ENCODE results near the gene AKR1E2. TPM values are rescaled to one million over a fixed set of nuclear protein-coding genes. Genes with fewer than 3 reads are reported as not detected.

The AKR1E2 gene
- polyA plus RNA-seq, 3 donors, result 0.45 to 0.74 (median 0.67) TPM

DNA sequence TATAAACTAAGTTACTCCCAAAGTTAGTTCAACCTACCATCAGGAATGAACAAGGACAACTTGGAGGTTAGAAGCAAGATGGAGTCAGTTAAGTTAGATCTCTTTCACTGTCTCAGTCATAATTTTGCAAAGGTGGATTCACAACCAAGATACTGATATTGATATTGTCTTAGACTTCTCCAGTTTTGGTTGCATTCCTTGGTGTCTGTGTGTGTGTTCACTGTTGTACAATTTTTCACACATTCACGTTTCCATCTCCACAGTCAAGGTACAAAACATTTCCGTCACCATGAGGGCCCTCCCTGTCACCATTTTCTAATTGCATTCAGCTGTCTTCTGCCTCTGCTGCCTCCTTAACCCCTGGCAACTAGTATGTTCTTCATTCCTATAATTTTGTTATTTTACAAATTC, 41.1 kb downstream of the AKR1E2 start:
- no CpG with 5 or more reads among the region's 2 CpGs for WGBS (ENCODE audit: insufficient coverage)
- H3K4me2 ChIP-seq (replicated peaks; ENCODE audit: extremely low read depth, low read length, poor library complexity, severe bottlenecking), result no peak overlapping the region

DNA sequence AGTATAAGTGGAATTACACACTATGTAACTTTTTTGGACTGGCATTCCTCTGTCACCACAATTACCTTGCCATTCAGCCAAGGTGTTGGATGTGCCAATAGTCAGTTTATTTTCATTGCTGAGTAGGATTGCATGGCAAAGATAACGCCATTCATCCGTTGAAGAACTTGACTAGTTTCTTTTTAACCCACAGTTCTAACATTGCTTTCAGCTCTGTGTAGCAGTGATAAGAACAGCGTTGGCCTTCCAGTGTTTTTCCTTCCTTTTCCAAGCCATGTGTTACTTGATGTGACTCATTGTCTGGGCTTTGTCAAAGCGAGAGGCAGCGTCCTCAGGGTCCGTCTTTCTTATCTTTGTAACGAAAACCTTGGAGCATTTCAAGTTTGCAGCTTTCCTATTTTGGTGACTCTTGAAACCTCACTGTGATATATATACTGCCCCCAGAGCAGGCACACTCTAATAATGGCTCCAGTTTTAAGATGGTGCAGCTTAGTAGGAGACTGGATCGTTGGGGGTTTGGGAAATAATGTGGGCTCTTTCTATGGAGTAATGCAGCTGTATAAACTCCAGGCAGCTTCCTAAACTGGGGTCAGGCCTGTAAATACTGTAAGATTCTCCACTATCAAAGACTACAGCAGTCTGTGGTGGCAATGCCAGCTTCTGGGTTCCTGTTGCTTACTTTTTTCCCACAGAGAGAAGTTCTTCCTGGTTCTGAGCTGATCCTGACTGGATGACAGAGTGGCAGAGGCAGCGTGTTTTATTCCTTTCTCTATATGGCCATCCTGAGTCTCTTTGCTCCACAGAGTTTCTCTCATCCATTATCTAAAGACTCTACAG, 41.7 kb downstream of the AKR1E2 start:
- Mint-ChIP-seq H3K4me1 (peaks cover 8% of the 10 kb centered on the region), H3K27ac (no peak overlapping the region), H3K4me3 (no peak overlapping the region), H3K36me3 (no peaks in the 10 kb centered on the region), H3K9me3 (peaks cover 0 to 7% (median 0%) of the 10 kb centered on the region in 7 donors), H3K27me3 (ENCODE audit: low read depth in 3 of 3) (peaks cover 0 to 4% (median 2%) of the 10 kb centered on the region in 3 donors)
- no peak overlapping the region for H3K4me2 ChIP-seq (replicated peaks; ENCODE audit: extremely low read depth, low read length, poor library complexity, severe bottlenecking)
- H4K20me1 ChIP-seq (ENCODE audit: insufficient read depth, low read length), result no peaks in the 10 kb centered on the region
- no peaks in the 10 kb centered on the region for H3K36me3 ChIP-seq (replicated peaks in 1 of 2; ENCODE audit: control insufficient read depth in 1 of 2, insufficient read depth in 2 of 2, low read length in 2 of 2)
- no peak for DNase-seq
- TF ChIP-seq, protein P1, sequence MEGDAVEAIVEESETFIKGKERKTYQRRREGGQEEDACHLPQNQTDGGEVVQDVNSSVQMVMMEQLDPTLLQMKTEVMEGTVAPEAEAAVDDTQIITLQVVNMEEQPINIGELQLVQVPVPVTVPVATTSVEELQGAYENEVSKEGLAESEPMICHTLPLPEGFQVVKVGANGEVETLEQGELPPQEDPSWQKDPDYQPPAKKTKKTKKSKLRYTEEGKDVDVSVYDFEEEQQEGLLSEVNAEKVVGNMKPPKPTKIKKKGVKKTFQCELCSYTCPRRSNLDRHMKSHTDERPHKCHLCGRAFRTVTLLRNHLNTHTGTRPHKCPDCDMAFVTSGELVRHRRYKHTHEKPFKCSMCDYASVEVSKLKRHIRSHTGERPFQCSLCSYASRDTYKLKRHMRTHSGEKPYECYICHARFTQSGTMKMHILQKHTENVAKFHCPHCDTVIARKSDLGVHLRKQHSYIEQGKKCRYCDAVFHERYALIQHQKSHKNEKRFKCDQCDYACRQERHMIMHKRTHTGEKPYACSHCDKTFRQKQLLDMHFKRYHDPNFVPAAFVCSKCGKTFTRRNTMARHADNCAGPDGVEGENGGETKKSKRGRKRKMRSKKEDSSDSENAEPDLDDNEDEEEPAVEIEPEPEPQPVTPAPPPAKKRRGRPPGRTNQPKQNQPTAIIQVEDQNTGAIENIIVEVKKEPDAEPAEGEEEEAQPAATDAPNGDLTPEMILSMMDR (IDR thresholded peaks at IDR 0.05), result no peak
- H3K27ac ChIP-seq (ENCODE audit: low read depth in 1 of 2, low read length in 2 of 2), result no peak overlapping the region
- no peaks in the 10 kb centered on the region for H3K9me3 ChIP-seq (replicated peaks in 1 of 2; ENCODE audit: control insufficient read depth in 1 of 2, insufficient read depth in 1 of 2, low read length in 2 of 2)
- 81% methylated on average over 6 of the region's 9 CpGs for WGBS (ENCODE audit: insufficient coverage)
- intact Hi-C loops (cut with micrococcal nuclease), result no loop called here
- no peaks in the 10 kb centered on the region for H3K4me1 ChIP-seq (ENCODE audit: control insufficient read depth in 1 of 2, insufficient read depth in 2 of 2, low read length in 2 of 2)
- H3K79me2 ChIP-seq (ENCODE audit: insufficient read depth, low read length), result no peaks in the 10 kb centered on the region
- H3K9ac ChIP-seq (ENCODE audit: insufficient read depth, low read length, poor library complexity, severe bottlenecking), result no peak overlapping the region
- H2AFZ ChIP-seq (ENCODE audit: insufficient read depth, low read depth, low read length, poor library complexity, severe bottlenecking), result no peak overlapping the region
- no peak overlapping the region for H3K4me3 ChIP-seq (replicated peaks in 1 of 3; ENCODE audit: low read depth in 2 of 3, low read length in 3 of 3)
- H3K27me3 ChIP-seq (ENCODE audit: control insufficient read depth in 2 of 2, insufficient read depth in 2 of 2, low read length in 2 of 2), result no peaks in the 10 kb centered on the region

More for the DNA sequence above, 41.1 kb downstream of the AKR1E2 start:
- no peaks in the 10 kb centered on the region for H3K4me1 ChIP-seq (ENCODE audit: control insufficient read depth in 1 of 2, insufficient read depth in 2 of 2, low read length in 2 of 2)
- H3K27ac ChIP-seq (ENCODE audit: low read depth in 1 of 2, low read length in 2 of 2), result no peak overlapping the region
- no peak for DNase-seq
- H3K4me3 ChIP-seq (replicated peaks in 1 of 3; ENCODE audit: low read depth in 2 of 3, low read length in 3 of 3), result no peak overlapping the region
- no peaks in the 10 kb centered on the region for H3K9me3 ChIP-seq (replicated peaks in 1 of 2; ENCODE audit: control insufficient read depth in 1 of 2, insufficient read depth in 1 of 2, low read length in 2 of 2)
- intact Hi-C loops (cut with micrococcal nuclease), result no loop called here
- Mint-ChIP-seq H3K27ac (no peak overlapping the region), H3K4me1 (peaks cover 8% of the 10 kb centered on the region), H3K4me3 (no peak overlapping the region), H3K36me3 (no peaks in the 10 kb centered on the region), H3K27me3 (ENCODE audit: low read depth in 3 of 3) (peaks cover 0 to 4% (median 2%) of the 10 kb centered on the region in 3 donors), H3K9me3 (peaks cover 0 to 7% (median 2%) of the 10 kb centered on the region in 7 donors)
- no peaks in the 10 kb centered on the region for H3K79me2 ChIP-seq (ENCODE audit: insufficient read depth, low read length)
- H3K9ac ChIP-seq (ENCODE audit: insufficient read depth, low read length, poor library complexity, severe bottlenecking), result no peak overlapping the region
- TF ChIP-seq, protein P1 (IDR thresholded peaks at IDR 0.05), result no peak
- H4K20me1 ChIP-seq (ENCODE audit: insufficient read depth, low read length), result no peaks in the 10 kb centered on the region
- no peak overlapping the region for H2AFZ ChIP-seq (ENCODE audit: insufficient read depth, low read depth, low read length, poor library complexity, severe bottlenecking)
- no peaks in the 10 kb centered on the region for H3K36me3 ChIP-seq (replicated peaks in 1 of 2; ENCODE audit: control insufficient read depth in 1 of 2, insufficient read depth in 2 of 2, low read length in 2 of 2)
- no peaks in the 10 kb centered on the region for H3K27me3 ChIP-seq (ENCODE audit: control insufficient read depth in 2 of 2, insufficient read depth in 2 of 2, low read length in 2 of 2)

Measured in CD14-positive monocyte (primary cell).